GM12878 (cell line): Measurements from ENCODE around the gene GATAD2B. TPM values are rescaled to one million over a fixed set of nuclear protein-coding genes. Genes with fewer than 3 reads are reported as not detected.

Experiments used
- BCL3 ChIP-seq: IDR thresholded peaks from 2 replicates; pipeline ENCODE4 v1.6.1; 2011; ENCODE audit warnings: borderline replicate concordance, low read depth, mild to moderate bottlenecking, moderate library complexity, low read length; ENCODE audit not compliant: insufficient read depth, poor library complexity, severe bottlenecking
- CEBPZ ChIP-seq: fragments of 150-350 bp; IDR thresholded peaks from 2 replicates; pipeline ENCODE4 v1.6.1; 2016; ENCODE audit warnings: low read depth, low read length
- CHD4 ChIP-seq: fragments of 200-600 bp; sonication (generic); IDR thresholded peaks from 2 replicates; pipeline ENCODE4 v1.6.1; 2016; ENCODE audit warnings: mild to moderate bottlenecking
- EED ChIP-seq: sonication (generic); IDR thresholded peaks from 2 replicates; pipeline ENCODE4 v1.6.1; 2016; ENCODE audit warnings: antibody characterized with exemption, low read depth
- EZH2 ChIP-seq: IDR thresholded peaks from 2 replicates; pipeline ENCODE4 v1.6.1; 2012; ENCODE audit warnings: low read depth, mild to moderate bottlenecking, control low read depth, inconsistent platforms, low read length, borderline replicate concordance; ENCODE audit not compliant: control insufficient read depth
- IKZF1 ChIP-seq: fragments of 450-650 bp; conservative IDR thresholded peaks from 2 replicates; pipeline ENCODE4 v1.6.1; 2017; ENCODE audit warnings: antibody characterized with exemption, mild to moderate bottlenecking
- IKZF2 ChIP-seq, 2 experiments: fragments of 450-650 bp; IDR thresholded peaks; 2 replicates each; pipeline ENCODE4 v1.6.1; 2017; ENCODE audit warnings: mild to moderate bottlenecking in 2 of 2, moderate library complexity in 2 of 2
- MTA2 ChIP-seq: fragments of 450-650 bp; IDR thresholded peaks from 2 replicates; pipeline ENCODE4 v1.6.1; 2016; ENCODE audit warnings: low read depth, mild to moderate bottlenecking, moderate library complexity
- PBX3 ChIP-seq: IDR thresholded peaks from 2 replicates; pipeline ENCODE4 v1.6.1; 2011; ENCODE audit warnings: mild to moderate bottlenecking, low read depth, low read length, moderate library complexity; ENCODE audit not compliant: insufficient replicate concordance
- PML ChIP-seq: IDR thresholded peaks from 2 replicates; pipeline ENCODE4 v1.6.1; 2012; ENCODE audit warnings: low read length, inconsistent platforms
- POLR2A ChIP-seq: IDR thresholded peaks from 2 replicates; pipeline ENCODE4 v1.6.1; 2011; ENCODE audit warnings: low read depth, mild to moderate bottlenecking, low read length
- RELB ChIP-seq: fragments of 450-650 bp; IDR thresholded peaks from 2 replicates; pipeline ENCODE4 v1.6.1; 2017; ENCODE audit warnings: low read depth, mild to moderate bottlenecking, moderate library complexity
- SREBF1 ChIP-seq: IDR thresholded peaks from 2 replicates; pipeline ENCODE4 v1.6.1; 2012; ENCODE audit warnings: mild to moderate bottlenecking, low read length
- ZBED1 ChIP-seq: IDR thresholded peaks from 2 replicates; pipeline ENCODE4 v1.6.1; 2016; ENCODE audit warnings: borderline replicate concordance
- ZZZ3 ChIP-seq: IDR thresholded peaks from 2 replicates; pipeline ENCODE4 v1.6.1; 2011; ENCODE audit warnings: low read depth; ENCODE audit not compliant: control insufficient read depth, insufficient read length
- polyA plus RNA-seq, 11 experiments: library from polyadenylated mRNA; depleted of rRNA in 4 of 11; unstranded in 6 of 11; stranded (reverse) in 5 of 11; fragments of >200 nt; fragmentation: Nextera tagmentation in 4 of 11; fragmentation: Illumina TruSeq in 1 of 11; extraction: Ambion mirVana in 4 of 11; extraction: Trizol in 1 of 11; gene quantifications; 1 replicate in 1 of 11; 2 replicates in 10 of 11; pipeline versions ENCODE4 v1.2.1 to v1.2.3, GENCODE V29; 2011 to 2016; ENCODE audit warnings: inconsistent platforms in 2 of 11, missing spikeins in 2 of 11, low read depth in 1 of 11
- total RNA-seq, 4 experiments: library from RNA; depleted of rRNA in 3 of 4; stranded (reverse); fragments of >200 nt in 3 of 4; fragmentation: Illumina TruSeq in 1 of 4; extraction: Trizol in 1 of 4; gene quantifications; 2 replicates each; pipeline versions ENCODE4 v1.2.1 to v1.2.3, GENCODE V29; 2013 to 2021
- TF ChIP-seq, protein P1 (sequence below): fragments of 450-650 bp; IDR thresholded peaks from 2 replicates; pipeline ENCODE4 v1.6.1; 2017; ENCODE audit warnings: mild to moderate bottlenecking, moderate library complexity
- TF ChIP-seq, protein P2 (sequence below): IDR thresholded peaks from 2 replicates; pipeline ENCODE4 v1.6.1; 2011; ENCODE audit warnings: low read depth, low read length, improper control_type of control experiment, borderline replicate concordance

The GATAD2B gene
- total and polyA plus RNA-seq, 10 of the 15 experiments (the other 5 are each of a cell fraction or from before 2014, with no cell fraction given): 2.4 to 63.1 (median 8.7) TPM

DNA sequence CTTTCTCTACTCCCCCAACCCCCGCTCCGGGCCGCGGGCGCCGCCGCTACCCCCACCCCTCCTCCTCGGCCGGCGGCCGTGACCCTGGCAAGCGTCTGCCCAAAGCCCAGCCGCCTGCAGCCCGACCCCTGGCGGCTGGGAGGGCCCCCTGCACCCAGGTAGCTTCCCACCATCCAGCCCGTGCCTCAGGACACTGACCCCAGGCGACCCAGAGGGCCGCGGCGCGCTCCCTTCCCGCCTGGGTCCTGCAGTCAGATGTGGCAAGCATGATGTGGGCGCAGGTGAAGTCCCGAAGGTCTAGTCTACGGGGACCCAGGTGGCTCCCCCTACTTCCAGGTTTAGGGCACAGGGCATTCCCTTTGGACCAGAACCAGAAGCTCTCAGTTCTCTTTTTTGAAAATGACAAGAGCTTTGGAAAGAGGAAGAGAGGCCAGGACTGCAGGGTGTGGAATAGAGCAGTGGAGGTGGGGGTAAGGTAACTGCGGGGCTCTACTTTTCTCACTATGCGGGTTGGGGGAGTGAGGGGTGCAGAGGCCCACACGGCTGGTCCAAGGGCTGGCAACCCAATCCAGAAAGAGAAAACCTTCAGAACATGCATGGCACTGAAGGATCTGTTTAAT, 24.0 kb upstream of the GATAD2B start, which contains the start of gene DENND4B (continued):
- TF ChIP-seq PML (peak; percentile 53; the same call in 1 of the 2 replicates), RELB (peak; percentile 64), IKZF2 (IDR thresholded peaks at IDR 0.05) (peak; percentile 83 to 86), SREBF1 (no peak), ZBED1 (0 out of 2 replicates have a peak, but pooled peaks have one; percentile 11), EZH2 (no peak), PBX3 (no peak), CEBPZ (no peak), IKZF1 (no peak; the same call in 1 of the 2 replicates), MTA2 (0 out of 2 replicates have a peak, but pooled peaks have one; percentile 13), ZZZ3 (no peak), CHD4 (no peak), EED (peak; percentile 74), BCL3 (peak; percentile 83), POLR2A (peak; percentile 41)
- TF ChIP-seq, protein P1, sequence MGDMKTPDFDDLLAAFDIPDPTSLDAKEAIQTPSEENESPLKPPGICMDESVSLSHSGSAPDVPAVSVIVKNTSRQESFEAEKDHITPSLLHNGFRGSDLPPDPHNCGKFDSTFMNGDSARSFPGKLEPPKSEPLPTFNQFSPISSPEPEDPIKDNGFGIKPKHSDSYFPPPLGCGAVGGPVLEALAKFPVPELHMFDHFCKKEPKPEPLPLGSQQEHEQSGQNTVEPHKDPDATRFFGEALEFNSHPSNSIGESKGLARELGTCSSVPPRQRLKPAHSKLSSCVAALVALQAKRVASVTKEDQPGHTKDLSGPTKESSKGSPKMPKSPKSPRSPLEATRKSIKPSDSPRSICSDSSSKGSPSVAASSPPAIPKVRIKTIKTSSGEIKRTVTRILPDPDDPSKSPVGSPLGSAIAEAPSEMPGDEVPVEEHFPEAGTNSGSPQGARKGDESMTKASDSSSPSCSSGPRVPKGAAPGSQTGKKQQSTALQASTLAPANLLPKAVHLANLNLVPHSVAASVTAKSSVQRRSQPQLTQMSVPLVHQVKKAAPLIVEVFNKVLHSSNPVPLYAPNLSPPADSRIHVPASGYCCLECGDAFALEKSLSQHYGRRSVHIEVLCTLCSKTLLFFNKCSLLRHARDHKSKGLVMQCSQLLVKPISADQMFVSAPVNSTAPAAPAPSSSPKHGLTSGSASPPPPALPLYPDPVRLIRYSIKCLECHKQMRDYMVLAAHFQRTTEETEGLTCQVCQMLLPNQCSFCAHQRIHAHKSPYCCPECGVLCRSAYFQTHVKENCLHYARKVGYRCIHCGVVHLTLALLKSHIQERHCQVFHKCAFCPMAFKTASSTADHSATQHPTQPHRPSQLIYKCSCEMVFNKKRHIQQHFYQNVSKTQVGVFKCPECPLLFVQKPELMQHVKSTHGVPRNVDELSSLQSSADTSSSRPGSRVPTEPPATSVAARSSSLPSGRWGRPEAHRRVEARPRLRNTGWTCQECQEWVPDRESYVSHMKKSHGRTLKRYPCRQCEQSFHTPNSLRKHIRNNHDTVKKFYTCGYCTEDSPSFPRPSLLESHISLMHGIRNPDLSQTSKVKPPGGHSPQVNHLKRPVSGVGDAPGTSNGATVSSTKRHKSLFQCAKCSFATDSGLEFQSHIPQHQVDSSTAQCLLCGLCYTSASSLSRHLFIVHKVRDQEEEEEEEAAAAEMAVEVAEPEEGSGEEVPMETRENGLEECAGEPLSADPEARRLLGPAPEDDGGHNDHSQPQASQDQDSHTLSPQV: no peak
- TF ChIP-seq, protein P2, sequence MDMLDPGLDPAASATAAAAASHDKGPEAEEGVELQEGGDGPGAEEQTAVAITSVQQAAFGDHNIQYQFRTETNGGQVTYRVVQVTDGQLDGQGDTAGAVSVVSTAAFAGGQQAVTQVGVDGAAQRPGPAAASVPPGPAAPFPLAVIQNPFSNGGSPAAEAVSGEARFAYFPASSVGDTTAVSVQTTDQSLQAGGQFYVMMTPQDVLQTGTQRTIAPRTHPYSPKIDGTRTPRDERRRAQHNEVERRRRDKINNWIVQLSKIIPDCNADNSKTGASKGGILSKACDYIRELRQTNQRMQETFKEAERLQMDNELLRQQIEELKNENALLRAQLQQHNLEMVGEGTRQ: no peak
